ENCODE measurements around the gene NOC4L. TPM values are rescaled to one million over a fixed set of nuclear protein-coding genes. Genes with fewer than 3 reads are reported as not detected.

The NOC4L gene
- polyA plus RNA-seq, 1 of the 3 experiments (the other 2 are of a cell fraction), result 12.9 TPM

- CTCF ChIA-PET, result interaction anchor here (1.3 to 4.9 kb wide), 2 partner anchors 67 to 263 kb away, joined by 7 to 110 read pairs; no protein-coding TSS in a partner anchor
- H3K9me3 ChIP-seq, result no peaks in the 10 kb centered on the region
- H2AFZ ChIP-seq (ENCODE audit: low read depth), result no peak overlapping the region
- H4K20me1 ChIP-seq (ENCODE audit: insufficient read depth), result 0 out of 2 replicates have a peak, but pooled peaks cover 3% of the 10 kb centered on the region
- H3K27me3 ChIP-seq (ENCODE audit: insufficient read depth), result no peaks in the 10 kb centered on the region
- POLR2A ChIA-PET, result no interaction called here
- no peaks in the 10 kb centered on the region for H3K4me1 ChIP-seq (ENCODE audit: control insufficient read depth in 1 of 2, insufficient read depth in 2 of 2, low read depth in 1 of 2, low read length in 1 of 2)
- no peak for DNase-seq
- WGBS (ENCODE audit: low lambda C conversion rate), result 84% methylated on average over 3 of the region's 9 CpGs
- H3K27ac ChIP-seq (ENCODE audit: low read depth in 2 of 2, low read length in 1 of 2), result no peak overlapping the region
- no peak for TF ChIP-seq ELF1 (IDR thresholded peaks at IDR 0.05)
- TF ChIP-seq CTCF (IDR thresholded peaks at IDR 0.05), result no peak
- no peak for TF ChIP-seq TEAD4 (IDR thresholded peaks at IDR 0.05; ENCODE audit: borderline replicate concordance, insufficient read depth)
- no peak for TF ChIP-seq RFX5 (IDR thresholded peaks at IDR 0.05; ENCODE audit: low read length)
- TF ChIP-seq TAF1 (IDR thresholded peaks at IDR 0.05; ENCODE audit: borderline replicate concordance, low read depth, low read length), result no peak
- TF ChIP-seq GATA2 (CRISPR knock-in tag; IDR thresholded peaks at IDR 0.05), result no peak
- TF ChIP-seq YY1 (IDR thresholded peaks at IDR 0.05; ENCODE audit: low read depth), result no peak
- TF ChIP-seq FOXJ3 (CRISPR knock-in tag; IDR thresholded peaks at IDR 0.05), result no peak
- TF ChIP-seq SIN3A (IDR thresholded peaks at IDR 0.05; ENCODE audit: borderline replicate concordance, low read depth, low read length), result no peak
- H3K36me3 ChIP-seq (replicated peaks in 1 of 2; ENCODE audit: control insufficient read depth in 1 of 2, insufficient read depth in 2 of 2, low read length in 1 of 2), result peaks cover 0 to 14% of the 10 kb centered on the region in 2 experiments
- no peak overlapping the region for H3K9ac ChIP-seq
- H3K4me2 ChIP-seq, result no peak overlapping the region
- H3K4me3 ChIP-seq (ENCODE audit: low read depth in 2 of 2, low read length in 1 of 2), result no peak overlapping the region
- no peaks in the 10 kb centered on the region for H3K9me2 ChIP-seq
- H3K79me2 ChIP-seq (ENCODE audit: insufficient read depth), result no peaks in the 10 kb centered on the region
- peaks cover 11% of the 10 kb centered on the region for H3F3A ChIP-seq (replicated peaks; ENCODE audit: insufficient read depth)
These were observed 8.2 kb downstream of the NOC4L start for GRCh38 chr12:132152411-132152821.

GRCh38 chr12:132152953-132153352, 8.7 kb downstream of the NOC4L start:
- Histone ChIP-seq H3K9me3 (no peaks in the 10 kb centered on the region), H3K27ac (ENCODE audit: low read depth in 2 of 2, low read length in 1 of 2) (no peak overlapping the region), H3K9ac (no peak overlapping the region), H3K4me2 (no peak overlapping the region), H3K4me1 (ENCODE audit: control insufficient read depth in 1 of 2, insufficient read depth in 2 of 2, low read depth in 1 of 2, low read length in 1 of 2) (no peaks in the 10 kb centered on the region), H3F3A (replicated peaks; ENCODE audit: insufficient read depth) (peaks cover 15% of the 10 kb centered on the region), H3K4me3 (ENCODE audit: low read depth in 2 of 2, low read length in 1 of 2) (no peak overlapping the region), H3K36me3 (replicated peaks in 1 of 2; ENCODE audit: control insufficient read depth in 1 of 2, insufficient read depth in 2 of 2, low read length in 1 of 2) (peaks cover 0 to 9% of the 10 kb centered on the region in 2 experiments), H2AFZ (ENCODE audit: low read depth) (no peak overlapping the region), H3K27me3 (ENCODE audit: insufficient read depth) (no peaks in the 10 kb centered on the region), H3K79me2 (ENCODE audit: insufficient read depth) (no peaks in the 10 kb centered on the region), H4K20me1 (ENCODE audit: insufficient read depth) (0 out of 2 replicates have a peak, but pooled peaks cover 3% of the 10 kb centered on the region), H3K9me2 (no peaks in the 10 kb centered on the region)
- WGBS (ENCODE audit: low lambda C conversion rate), result 92% methylated on average over 17 of the region's 20 CpGs
- CTCF ChIA-PET, result interaction anchor here (0.9 to 4.9 kb wide), 15 partner anchors 10 to 330 kb away, joined by 3 to 110 read pairs (median 6); partner anchors contain the start of gene DDX51
- no peak for DNase-seq
- TF ChIP-seq RCOR1 (IDR thresholded peaks at IDR 0.05; ENCODE audit: low read length), result no peak
- no peak for TF ChIP-seq MAX (IDR thresholded peaks at IDR 0.05; ENCODE audit: low read depth)
- TF ChIP-seq GATA2 (CRISPR knock-in tag; IDR thresholded peaks at IDR 0.05), result no peak
- TF ChIP-seq NRF1 (IDR thresholded peaks at IDR 0.05; ENCODE audit: low read depth, low read length), result no peak
- TF ChIP-seq REST (IDR thresholded peaks at IDR 0.05; ENCODE audit: low read depth, low read length), result no peak
- no peak for TF ChIP-seq YY1 (IDR thresholded peaks at IDR 0.05; ENCODE audit: low read depth)
- TF ChIP-seq MXI1 (IDR thresholded peaks at IDR 0.05; ENCODE audit: low read depth, low read length), result no peak
- no peak for TF ChIP-seq TAF1 (IDR thresholded peaks at IDR 0.05; ENCODE audit: borderline replicate concordance, low read depth, low read length)
- TF ChIP-seq ZBTB33 (IDR thresholded peaks at IDR 0.05; ENCODE audit: borderline replicate concordance, low read depth), result no peak
- no peak for TF ChIP-seq MEF2A (IDR thresholded peaks at IDR 0.05; ENCODE audit: borderline replicate concordance, low read depth)
- TF ChIP-seq RFX5 (IDR thresholded peaks at IDR 0.05; ENCODE audit: low read length), result no peak
- TF ChIP-seq JUND (IDR thresholded peaks at IDR 0.05), result no peak
- no peak for TF ChIP-seq SMC3 (IDR thresholded peaks at IDR 0.05; ENCODE audit: low read depth, low read length)
- no peak for TF ChIP-seq RAD21 (IDR thresholded peaks at IDR 0.05; ENCODE audit: low read length)
- no peak for TF ChIP-seq FOXJ3 (CRISPR knock-in tag; IDR thresholded peaks at IDR 0.05)
- TF ChIP-seq CHD2 (IDR thresholded peaks at IDR 0.05; ENCODE audit: low read length, partially characterized antibody), result no peak
- no peak for TF ChIP-seq FOXM1 (IDR thresholded peaks at IDR 0.05; ENCODE audit: low read depth)
- POLR2A ChIA-PET, result no interaction called here

Measured in SK-N-SH (cell line).